Dermis blood vessel endothelial cell (primary cell): ENCODE measurements around the gene NOLC1. TPM values are rescaled to one million over a fixed set of nuclear protein-coding genes. Genes with fewer than 3 reads are reported as not detected.
A peak's percentile ranks its signal among the peaks of the same experiment; 100 is the strongest.
"Not testable (repeated sequence)": the region's sequence is repeated elsewhere in the genome, so short reads cannot be mapped to it uniquely, and the experiment has no call there.

Source experiments
- DNase-seq: peaks from one replicate; pipeline ENCODE4 v3.0.0; 2010
- total RNA-seq: library from RNA; depleted of rRNA; stranded (reverse); fragments of >200 nt; gene quantifications from 2 replicates; pipeline ENCODE4 v1.2.3, GENCODE V29; 2014

The NOLC1 gene
- total RNA-seq, 1 donor from 2014 or later = 29.6 TPM

DNA sequence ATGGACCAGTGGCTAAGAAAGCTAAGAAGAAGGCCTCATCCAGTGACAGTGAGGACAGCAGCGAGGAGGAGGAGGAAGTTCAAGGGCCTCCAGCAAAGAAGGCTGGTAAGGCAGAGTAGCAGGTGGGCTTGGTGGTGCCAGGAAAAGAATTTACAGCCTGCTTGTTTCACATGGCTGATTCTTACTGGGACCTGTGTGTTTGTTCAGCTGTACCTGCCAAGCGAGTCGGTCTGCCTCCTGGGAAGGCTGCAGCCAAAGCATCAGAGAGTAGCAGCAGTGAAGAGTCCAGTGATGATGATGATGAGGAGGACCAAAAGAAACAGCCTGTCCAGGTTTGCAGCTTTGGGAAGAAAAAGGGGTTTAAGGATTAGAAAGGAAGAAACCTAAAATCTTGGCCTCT is 5.0 kb downstream of the NOLC1 start:
- DNase-seq = no peak

DNA sequence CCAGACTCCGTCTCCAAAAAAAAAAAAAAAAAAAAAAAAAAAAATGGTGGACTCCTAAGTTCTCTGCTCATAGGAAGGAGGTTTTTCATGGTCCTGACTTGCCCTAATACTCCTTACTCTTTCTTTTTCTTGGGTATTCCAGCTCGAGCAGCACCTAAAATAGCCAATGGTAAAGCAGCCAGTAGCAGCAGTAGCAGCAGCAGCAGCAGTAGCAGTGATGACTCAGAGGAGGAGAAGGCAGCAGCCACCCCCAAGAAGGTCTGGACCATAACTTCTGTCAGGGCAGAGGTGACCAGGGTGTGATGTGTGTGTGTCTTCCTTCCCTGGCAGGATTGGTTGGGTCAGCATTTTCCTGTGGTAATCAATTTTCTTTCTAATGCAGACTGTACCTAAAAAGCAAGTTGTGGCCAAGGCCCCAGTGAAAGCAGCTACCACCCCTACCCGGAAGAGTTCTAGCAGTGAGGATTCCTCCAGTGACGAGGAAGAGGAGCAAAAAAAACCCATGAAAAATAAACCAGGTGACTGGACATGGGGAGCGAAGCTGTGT is 6.9 kb downstream of the NOLC1 start:
- no peak for DNase-seq

DNA sequence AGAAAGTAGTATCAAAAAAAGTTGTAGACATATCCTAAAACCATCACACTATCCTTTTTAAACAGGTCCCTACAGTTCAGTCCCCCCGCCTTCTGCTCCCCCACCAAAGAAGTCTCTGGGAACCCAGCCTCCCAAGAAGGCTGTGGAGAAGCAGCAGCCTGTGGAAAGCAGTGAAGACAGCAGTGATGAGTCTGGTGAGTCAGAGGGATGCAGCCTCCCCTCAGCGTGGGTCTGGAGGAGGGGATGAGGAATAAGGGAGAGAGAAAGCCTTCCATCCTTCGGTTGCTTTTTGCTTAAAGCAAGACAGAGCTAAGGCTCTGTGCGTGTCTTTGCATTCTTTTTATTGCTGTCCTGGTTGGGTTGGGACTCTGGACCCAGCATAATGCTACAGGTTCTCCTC is 7.6 kb downstream of the NOLC1 start:
- DNase-seq = no peak

DNA sequence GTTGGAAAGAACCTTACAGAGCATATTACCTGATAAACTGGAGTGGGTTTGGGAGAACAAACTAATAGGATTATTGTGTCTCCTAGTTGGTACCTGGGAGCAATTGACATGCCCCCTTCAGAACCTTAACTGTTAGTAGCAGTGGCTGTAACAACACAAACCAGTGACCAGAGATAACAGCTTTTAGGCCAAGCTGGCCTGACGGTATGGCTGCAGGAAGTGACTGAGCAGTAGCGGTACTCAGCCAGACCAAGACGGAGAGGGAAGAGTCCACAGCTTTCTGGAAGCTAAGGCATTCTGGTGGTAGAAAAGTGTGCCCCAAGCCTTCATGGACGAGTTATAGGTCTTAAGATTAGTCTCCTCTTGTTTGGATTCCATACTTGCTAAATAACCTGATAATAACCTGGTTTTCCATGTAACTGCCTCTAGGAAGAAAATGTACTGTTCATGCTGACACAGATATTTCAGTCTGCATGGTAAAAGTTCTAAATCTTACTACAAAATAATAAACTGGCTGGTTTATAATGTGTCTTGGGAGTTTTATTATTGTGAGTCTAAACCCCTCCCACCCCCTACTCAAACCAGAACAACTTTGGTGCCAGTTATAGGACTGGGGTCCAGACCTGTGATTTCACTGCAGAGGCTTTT is 11.3 kb downstream of the NOLC1 start:
- no peak for DNase-seq

DNA sequence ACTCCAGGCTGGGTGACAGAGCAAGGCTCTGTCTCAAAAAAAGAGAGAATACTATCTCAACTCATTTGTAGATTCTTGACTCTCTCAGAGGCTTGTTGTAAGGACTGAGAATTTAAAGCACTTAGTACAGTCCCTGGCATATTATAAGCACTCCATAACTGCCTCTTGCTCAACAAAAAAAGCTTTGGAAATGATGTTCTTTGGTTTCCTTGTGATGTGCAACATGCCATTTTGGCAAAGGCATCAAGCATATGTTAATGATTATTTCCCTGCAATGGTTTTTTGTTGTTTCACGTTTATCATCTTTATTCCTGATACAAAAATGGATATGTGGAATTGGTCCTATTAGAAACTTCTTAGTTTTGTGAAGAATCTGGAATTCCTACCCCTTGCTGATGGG is 15.7 kb downstream of the NOLC1 start:
- DNase-seq = no peak

DNA sequence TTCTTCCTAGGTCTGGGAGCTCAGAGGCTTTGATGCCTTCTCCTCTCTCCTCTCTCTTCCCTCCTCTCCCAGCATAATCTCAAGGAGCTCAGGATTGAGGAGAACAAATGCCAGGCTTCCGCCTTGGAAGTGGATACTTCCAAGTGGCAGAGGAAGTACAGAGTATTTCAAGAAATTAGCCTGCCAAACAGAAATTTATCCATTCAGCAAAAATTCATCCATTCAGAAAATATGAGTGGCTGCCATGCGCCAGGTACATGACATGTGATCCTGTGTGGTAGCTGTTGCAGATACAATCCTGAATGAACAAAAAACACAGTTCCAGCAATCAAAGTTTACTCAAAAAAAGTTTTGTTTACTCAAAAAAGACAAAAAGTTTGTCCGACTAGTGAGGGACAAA is 18.4 kb downstream of the NOLC1 start:
- DNase-seq = no peak

DNA sequence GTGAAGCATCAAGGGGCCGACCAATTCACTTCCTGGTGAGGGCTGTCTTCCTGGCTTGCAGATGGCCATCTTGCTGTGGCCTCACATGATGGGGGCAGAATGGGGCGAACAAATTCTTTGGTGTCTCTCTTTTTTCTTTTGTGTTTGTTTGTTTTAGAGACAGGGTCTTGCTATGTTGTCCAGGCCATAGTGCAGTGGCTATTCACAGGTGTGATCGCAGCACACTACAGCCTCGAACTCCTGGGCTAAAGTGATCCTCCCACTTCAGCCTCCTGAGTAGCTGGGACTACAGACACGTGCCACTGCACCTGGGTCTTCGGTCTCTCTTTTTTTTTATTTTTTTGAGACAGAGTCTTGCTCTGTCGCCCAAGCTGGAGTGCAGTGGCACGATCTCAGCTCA is 20.1 kb downstream of the NOLC1 start:
- no peak for DNase-seq

DNA sequence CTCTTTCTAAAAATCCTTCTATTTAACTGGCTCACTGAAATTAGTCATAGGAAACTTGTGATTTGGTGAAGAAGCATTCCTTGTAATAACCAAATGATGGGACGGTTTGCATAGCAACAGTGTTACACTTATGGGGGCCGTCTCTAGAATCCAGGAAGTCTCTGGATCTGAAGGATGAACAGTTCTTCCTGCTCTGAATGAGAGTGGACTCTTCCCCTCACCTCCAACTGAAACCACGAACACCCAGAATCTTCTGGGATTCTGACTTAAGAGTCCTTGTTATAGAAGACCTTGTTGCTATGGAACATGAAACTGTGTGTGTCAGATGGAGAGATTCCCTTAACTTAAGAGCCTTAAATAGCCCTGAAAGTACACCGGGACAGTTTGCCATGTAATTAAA is 23.2 kb downstream of the NOLC1 start:
- no peak for DNase-seq

DNA sequence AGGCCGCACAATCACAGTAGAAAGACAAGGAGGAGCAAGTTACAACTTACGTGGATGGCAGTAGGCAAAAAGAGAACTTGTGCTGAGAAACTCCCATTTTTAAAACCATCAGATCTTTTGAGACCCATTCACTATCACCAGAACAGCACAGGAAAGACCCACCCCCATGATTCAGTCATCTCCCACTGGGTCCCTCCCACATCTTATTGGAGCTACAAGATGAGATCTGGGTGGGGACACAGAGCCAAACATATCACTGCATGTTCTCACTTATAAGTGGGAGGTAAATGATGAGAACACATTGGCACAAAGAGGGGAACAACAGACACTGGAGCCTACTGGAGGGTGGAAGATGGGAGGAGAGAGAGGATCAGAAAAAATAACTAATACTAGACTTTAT is 32.4 kb downstream of the NOLC1 start:
- DNase-seq = no peak

DNA sequence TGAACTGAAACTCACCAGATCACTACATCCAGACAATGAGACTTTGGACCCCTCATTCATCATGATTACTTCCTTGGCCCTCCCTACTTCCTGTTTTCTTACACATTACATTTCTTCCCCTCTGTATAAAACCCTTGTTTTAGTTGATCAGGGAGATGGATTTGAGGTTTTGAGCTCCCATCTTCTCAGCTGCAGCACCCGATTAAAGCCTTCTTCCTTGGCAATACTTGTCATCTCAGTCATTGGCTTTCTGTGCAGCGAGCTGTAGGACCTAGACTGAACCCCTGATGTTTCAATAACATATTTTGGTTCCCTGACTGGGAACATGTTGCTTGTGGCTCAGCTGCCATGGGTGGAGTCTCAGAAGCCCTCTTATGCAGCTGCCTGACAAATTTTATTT is 33.1 kb downstream of the NOLC1 start:
- no peak for DNase-seq

DNA sequence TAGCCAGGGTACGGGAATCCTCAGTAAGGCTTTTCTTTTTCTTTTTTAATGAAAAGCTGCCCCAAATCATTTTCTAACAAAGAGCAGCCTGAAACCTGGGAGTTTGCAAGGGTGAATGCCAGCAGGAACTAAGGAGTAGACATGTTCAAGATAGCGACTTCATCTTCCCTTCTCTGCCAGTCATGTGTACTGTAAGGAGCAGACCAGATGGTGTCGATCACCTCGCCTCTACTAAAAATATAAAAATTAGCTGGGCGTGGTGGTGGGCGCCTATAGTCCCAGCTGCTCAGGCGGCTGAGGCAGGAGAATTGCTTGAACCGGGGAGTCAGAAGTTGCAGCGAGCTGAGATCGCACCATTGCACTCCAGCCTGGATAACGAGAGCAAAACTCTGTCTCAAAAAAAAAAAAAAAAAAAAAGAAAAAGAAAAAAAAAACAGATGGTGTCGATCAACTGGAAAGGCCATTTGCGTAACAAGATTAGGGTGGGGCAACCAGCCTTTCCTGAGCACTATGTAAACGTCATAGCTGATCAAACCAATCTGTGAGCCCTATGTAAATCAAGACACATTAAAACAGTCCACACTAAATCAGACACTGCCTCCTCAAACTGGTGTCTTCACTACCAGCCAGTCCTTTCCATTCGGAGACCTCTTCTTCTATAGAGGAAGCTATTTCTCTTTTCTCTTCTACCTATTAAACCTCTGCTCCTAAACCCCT is 33.8 kb downstream of the NOLC1 start:
- no peak for DNase-seq

DNA sequence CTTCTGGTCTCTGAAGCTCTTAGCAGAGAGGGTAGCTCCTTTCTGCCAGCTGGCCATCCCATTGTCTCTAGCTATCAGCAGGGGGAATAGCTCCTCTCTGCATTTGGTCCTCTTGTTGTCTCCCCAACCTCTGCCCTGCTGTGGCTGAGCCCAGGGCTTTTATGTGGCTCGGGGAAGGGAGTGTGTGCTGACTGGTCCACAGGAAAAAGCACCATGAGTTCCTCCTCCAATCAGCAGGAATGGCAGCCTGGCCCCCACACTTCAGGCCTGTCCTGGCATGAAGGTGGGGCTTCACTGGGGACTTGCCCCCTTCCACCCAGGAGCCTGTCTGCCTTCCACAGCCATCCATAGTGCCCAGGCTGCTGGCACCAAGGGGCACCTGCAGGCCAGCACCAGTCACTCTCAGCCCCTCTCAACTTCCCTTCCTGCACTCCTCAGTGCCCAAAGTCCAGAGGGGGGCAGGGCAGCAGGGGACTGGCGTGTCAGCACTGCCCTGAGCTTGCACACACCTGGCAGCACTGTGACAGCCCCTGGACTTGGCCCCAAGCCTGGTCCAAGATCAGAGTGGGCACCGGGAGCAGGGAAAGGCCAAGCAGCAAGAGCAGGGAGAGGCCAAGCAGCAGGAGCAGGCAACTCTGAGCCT is 36.2 kb downstream of the NOLC1 start:
- DNase-seq = no peak

DNA sequence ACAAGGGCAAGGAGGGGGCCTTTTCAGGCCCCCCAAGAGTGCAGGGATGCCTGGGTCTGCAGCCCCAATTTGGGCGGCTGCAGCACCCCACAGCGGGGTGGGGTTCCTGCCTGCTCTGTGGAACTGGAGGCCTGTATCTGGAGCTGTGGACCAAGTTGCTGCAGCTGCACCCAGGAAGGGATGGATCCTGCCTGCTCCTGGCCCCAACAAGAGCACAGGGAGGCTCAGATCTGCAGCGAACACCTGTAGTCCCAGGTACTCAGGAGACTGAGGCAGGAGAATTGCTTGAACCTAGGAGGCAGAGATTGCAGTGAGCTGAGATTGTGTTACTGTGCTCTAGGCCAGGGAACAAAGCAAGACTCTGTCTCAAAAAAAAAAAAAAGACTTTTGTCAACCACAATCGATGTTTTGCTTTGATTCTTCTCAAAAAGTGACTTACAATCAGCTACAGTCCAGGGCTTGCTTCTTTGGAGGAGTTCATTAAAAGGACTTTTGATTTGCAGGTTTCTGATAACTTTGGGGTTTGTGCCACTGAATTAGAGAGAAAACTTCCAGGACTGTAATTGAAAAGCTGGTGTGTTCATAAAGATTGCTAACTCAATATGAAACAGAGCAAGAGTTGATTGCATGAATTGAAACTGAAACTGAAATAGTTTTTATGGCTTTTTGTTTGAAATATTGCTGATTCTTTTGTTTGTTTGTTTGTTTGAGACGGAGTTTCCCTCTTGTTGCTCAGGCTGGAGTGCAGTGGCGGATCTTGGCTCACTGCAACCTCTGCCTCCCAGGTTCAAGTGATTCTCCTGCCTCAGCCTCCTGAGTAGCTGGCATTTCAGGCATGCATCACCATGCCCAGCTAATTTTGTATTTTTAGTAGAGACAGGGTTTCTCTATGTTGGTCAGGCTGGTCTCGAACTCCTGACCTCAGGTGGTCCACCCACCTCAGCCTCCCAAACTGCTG is 37.0 kb downstream of the NOLC1 start:
- not testable (repeated sequence) for DNase-seq

DNA sequence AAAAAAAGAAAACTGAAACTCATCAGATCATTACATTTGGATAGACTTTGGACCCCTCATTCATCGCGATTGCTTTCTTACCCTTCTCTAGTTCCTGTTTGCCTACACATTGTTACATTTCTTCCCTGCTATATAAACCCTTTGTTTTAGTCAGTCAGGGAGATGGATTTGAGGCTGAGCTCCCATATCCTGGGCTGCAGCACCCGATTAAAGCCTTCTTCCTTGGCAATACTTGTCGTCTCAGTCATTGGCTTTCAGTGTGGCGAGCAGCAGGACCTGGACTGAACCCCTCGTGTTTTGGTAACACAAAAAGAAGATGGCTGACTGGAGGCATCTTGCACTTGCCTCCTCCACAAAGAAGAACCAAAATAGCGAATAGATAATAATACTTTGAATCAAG is 39.8 kb downstream of the NOLC1 start:
- no peak for DNase-seq

DNA sequence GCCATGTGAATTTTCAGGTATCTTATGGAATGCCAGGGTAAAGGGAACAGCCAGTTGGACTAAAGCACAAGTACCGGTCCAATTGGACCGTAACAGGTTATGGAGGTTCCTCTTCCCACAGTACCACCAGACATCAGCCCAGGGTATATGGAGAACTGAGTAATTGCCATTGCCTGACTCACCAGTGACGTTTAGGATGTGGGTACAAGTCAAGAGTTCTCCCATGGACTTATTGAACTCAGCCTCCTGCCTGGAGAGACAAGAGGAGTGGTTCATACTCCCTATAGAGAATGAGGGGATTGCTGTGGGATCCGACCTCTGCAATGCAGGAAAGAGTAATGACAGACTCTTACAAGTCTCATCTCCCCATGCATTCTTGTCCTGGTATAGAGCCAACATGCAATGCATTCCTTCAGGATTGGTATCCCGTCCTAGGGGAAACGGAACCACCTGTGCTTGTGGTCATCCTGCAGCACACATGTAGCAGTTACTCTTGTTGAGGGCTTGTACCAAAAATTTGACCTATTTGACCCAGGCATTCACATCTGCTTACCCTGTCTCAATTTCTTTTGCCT is 43.2 kb downstream of the NOLC1 start:
- DNase-seq = no peak

DNA sequence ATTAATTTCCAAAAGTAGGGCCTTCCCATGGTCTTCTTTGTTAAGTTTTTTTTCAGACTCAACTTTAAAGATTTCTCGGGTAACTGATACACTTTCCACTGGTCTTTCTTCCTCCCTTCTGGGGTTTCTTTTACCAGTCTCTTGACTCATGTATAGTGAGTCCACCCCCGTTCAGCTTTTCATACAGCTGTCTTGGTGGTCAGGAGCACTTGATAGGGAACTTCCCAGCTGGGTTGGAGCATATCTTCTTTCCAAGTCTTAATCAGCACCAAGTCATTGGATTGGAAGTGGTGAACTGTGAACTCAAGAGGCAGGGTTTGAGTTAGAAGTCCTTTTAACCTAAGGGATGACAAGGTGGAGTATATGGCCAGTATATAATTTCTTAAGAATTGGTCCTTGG is 44.7 kb downstream of the NOLC1 start:
- DNase-seq = no peak

DNA sequence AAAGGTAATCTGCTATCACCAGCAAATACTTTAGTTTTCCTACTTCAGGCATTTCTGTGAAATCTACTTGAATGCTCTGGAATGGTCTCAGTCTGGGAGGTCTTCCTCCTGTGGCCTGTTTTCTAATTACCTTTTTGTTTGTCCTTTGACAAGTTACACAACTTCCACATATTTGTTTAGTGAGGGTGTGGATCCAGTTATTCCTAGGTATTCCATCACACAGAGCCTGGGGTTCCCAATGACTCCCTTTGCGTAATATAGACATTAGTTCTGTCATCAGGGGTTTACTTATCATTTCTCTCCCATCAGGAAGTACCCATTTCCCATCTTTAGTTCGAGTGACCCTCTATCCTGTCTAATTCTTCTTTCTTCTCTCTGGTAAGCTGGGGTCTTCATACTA is 45.8 kb downstream of the NOLC1 start:
- DNase-seq = no peak

DNA sequence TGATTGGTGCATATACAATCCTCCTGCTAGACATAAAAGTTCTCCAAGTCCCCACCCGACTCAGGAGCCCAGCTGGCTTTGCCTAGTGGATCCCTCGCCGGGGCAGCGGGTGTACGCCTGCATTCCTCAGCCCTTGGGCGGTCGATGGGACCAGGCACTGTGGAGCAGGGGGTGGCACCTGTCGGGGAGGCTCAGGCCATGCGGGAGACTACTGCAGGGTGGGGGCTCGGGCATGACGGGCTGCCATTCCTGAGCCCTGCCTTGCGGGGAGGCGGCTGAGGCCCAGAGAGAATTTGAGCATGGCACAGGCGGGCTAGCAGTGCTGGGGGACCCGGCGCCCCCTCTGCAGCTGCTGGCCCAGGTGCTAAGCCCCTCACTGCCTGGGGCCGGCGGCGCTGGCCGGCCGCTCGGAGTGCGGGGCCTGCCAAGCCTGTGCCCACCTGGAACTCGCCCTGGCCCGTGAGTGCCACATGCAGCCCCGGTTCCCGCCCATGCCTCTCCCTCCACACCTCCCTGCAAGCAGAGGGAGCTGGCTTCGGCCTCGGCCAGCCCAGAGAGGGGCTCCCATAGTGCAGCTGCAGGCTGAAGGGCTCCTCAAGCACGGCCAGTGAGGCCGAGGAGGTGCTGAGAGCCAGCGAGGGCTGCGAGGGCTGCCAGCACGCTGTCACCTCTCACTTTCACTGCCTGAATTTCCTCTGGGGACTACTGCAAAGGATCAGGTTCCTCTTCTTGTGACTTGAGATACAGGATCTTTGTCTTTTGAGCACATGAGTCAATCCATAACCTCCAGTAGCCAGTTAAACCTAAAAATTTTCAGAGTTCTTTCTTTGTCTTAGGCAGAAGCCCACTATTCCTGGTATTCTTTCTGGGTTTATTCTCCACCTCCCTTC is 48.8 kb downstream of the NOLC1 start:
- DNase-seq = no peak

DNA sequence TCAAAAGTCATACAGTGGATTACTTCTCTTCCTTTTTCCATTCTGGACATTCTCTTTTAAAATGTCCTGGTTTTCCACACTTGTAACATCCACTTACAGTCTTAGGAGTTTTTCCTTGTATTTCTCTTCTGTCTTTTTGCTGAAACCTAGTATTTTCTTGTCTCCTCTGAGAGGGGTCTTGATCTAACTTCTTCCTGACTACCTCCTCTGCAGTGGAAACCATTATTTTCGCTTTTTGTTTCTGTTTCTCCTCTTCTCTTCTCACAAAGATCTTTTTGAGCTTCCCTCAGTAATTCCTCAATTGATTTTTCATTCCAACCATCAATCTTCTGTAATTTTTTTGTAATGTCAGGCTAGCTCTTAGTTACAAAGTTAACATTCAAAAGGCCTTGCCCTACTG is 50.2 kb downstream of the NOLC1 start:
- DNase-seq = no peak

DNA sequence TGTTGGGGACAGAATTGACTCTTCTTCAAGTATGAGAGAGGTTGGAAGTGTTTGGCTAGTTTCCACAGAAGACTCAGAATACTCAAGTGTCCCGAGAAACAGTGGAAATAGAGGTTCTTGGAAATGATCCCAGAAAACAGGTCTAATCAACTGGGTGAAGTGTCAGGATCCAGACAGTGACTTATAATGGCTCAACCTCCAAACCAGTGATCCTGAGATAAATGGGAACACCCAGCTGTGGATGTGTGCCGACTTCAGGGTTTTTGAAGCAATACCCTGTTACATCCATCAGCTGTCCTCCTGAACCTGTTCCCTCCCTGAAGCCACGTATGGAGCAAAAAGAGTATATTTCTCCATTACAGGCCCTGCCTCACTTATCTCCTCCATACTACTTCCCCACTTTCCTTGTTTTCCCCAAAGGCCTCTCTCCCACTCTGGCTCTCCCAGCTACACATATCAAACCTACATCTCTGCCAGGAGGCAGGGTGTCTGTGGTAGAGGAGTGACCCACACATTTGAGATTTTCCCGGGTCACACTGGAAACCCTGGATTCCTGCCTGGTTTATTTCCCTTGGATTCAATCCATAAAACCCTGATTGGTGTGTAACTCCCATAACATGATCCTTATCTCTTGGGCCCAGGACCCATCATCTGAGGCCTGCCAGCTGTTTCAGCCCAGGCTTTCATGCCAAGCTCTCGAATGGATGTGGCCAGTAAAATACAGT is 56.3 kb downstream of the NOLC1 start:
- DNase-seq = peak; percentile 39
